CD4-positive, alpha-beta T cell treated with Interleukin-17A for 4 hours (primary cell): ENCODE data around the gene RRAD.
A peak's percentile ranks its signal among the peaks of the same experiment; 100 is the strongest.

ENCODE experiments used
- DNase-seq: peaks from one replicate; pipeline ENCODE4 v3.0.0-alpha.2; 2020; ENCODE audit warnings: mixed read lengths

RRAD gene

DNA sequence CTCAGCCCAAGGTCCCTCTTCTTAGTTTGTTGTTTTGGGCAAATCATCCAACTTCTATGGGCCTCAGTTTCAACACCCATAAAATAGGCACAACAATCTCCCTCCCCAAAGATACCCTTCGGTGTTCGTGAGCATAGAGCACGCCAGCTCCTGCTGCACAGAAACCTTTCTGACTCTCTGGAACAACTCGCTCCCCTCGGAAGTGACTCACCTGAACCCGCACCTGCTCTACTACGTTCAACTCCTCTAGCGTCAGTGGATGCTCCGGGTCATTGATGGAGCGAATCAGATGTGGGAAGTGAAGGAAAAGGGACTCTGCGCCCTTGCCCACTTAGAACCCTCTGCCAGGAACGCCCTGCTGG, 8.4 kb upstream of the RRAD start:
- peak; percentile 67 for DNase-seq

DNA sequence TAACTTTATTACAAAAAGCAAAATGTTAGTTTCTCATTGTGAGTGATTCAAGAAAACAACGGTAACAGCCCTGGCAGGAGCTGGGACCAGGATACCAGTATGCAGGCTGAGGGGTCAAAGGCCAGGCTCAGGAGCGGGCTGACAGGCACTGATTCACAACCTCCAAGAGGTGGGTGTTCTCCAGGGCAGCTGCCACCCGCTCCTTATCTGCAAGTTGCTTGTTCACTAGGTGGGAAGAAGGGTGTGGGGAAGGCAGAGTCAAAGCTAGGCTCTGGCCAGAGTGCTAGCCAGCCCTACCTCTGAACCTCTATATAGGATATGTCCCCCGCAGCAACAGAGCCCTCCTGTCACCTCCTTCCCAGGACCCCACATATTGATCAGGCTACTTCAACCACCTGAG, 6.7 kb upstream of the RRAD start:
- no peak for DNase-seq

DNA sequence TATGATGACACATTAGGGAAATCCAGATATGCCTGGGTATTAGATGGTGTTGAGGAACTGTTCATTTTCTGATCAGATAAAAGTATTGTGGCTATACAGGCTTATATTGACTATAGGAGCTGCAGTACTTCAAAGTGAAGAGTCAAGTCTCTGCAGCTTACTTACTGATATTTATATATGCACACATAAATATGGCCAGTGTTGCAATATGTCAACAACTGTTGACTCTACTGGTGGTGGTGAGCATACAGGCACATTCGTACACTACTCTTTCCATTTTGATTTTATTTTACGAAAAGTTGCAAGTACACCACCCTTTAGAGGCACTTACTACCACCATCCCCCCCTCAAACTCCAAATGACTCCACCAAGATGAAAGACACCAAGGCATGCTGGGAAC, 6.3 kb upstream of the RRAD start:
- no peak for DNase-seq

GRCh38 chr16:66930189-66930588, 4.9 kb upstream of the RRAD start:
- DNase-seq: no peak

DNA sequence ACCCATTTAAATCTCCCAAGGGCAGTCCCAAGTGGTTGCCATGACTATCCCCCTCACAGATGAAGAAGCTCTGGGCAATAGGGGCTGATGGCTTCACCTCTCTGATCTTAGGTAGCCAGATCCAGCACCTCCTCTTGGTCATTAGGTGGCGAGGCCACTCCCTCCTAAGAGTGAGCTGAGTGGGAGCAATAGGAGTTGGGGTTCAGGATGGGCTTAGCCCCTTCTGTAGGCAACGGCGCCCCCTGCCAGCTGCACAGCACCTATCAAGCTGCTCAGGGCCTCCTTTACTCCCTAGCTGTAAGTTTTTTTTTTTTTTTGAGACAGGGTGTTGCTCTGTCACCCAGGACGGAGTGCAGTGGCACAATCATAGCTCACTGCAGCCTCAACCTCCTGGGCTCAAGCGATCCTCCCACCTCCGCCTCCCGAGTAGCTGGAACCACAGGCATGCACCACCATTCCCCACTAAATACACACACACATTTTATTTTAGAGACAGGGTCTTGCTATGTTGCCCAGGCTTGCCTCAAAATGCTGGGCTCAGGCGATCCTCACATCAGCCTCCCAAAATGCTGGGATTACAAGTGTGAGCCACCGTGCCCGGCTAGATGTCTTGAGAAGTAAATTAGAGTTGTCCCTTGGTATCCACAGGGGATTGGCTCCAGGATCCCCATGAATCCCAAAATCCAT, 3.5 kb upstream of the RRAD start:
- DNase-seq: peak; percentile 45

GRCh38 chr16:66927918-66928649, 2.7 kb upstream of the RRAD start:
- DNase-seq: no peak

GRCh38 chr16:66926961-66927436, 1.7 kb upstream of the RRAD start:
- DNase-seq: no peak

DNA sequence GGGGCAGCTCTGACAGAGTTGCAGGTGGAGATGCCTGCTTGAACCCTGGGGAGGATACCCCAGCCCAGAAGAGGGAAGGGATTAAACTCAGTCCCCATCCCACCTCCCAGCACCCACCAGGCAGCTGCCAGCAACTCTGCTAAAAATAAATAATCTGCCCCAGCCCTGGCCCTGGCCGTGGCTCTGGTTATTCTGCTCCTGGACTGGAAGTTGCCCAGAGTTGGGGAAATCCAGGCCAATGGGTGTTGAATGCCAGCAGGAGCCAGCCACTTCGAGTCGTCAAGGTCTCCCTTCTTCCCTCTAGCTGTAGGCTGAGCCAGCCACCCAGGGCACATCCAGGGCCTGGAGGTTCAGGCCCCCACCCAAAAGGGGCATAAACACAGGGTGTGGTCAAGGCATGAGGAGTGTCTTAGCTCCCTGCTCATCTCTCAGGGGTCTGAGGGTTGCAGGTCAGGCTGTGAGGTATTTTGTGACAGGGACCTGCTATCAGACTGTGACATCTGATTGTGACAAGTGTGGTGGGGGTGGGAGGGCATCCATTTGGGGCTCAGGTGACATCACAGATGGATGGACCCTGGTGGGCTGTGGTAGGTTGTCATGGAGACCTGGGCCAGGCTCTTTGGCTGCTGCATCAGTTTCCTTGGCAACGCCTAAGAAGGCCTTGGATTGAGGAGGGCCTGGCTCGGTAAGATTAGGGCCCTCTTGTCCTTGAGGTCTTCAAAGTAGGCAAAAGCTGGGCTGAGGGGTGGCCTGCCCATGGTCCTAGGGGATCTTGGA, 1.0 kb upstream of the RRAD start:
- DNase-seq: no peak

DNA sequence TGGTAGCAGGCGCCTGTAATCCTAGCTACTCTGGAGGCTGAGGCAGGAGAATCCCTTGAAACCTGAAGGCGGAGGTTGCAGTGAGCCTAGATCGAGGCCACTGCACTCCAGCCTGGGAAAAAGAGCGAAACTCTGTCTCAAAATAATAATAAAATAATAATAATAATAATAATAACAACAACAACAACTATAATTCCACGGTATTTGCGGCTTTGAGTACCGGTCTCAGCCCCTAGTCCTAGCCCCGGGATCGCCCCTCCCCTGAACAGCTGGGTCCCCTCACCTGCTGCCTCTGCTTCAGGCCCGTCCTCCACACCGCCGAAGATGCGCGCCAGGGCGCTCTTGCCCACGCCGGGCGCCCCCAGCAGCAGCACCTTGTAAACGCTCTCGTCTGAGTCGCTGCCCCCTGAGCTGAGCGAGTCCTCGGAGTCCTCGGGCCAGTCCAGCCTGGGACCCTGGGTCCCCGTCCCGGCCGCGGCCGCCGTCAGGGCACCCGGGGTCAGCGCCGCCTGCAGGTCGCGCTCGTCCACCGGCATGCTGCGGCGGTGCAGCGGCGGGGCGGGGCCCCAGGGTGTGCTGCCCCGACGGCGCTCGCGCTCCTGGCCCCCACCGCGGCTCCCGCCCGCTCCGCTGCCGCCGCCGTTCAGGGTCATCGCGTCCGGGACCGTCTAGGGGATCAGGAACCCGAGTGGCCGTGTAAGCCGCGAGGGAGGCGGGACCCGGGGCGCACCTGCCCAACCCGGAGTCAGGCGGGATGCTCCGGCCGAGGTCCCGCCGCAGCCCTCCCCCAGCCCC, 611 bp downstream of the RRAD start:
- peak; percentile 48 for DNase-seq

DNA sequence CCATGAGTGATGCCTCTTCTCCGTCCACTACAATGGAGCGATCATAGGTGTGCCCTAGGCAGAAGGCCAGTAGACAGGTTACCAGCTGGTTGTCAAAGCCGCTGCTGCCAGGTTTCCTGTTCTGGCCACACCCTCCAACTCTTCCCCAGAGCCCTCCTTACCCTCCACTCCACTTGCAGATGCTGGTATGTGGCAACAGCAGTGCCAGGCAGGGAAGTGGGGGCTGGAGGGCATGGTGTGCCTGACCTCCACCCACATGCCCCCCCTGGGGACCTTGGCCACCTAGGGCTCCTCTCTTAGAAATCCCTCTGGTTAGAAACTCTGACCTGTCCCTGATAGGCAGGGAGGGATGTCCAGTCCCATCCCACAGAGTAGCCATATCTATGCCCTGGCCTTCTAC, 1.5 kb downstream of the RRAD start:
- no peak for DNase-seq

GRCh38 chr16:66923247-66923731, 2.0 kb downstream of the RRAD start:
- no peak for DNase-seq

- DNase-seq: no peak
These were observed 3.4 kb downstream of the RRAD start for GRCh38 chr16:66921729-66922450.

DNA sequence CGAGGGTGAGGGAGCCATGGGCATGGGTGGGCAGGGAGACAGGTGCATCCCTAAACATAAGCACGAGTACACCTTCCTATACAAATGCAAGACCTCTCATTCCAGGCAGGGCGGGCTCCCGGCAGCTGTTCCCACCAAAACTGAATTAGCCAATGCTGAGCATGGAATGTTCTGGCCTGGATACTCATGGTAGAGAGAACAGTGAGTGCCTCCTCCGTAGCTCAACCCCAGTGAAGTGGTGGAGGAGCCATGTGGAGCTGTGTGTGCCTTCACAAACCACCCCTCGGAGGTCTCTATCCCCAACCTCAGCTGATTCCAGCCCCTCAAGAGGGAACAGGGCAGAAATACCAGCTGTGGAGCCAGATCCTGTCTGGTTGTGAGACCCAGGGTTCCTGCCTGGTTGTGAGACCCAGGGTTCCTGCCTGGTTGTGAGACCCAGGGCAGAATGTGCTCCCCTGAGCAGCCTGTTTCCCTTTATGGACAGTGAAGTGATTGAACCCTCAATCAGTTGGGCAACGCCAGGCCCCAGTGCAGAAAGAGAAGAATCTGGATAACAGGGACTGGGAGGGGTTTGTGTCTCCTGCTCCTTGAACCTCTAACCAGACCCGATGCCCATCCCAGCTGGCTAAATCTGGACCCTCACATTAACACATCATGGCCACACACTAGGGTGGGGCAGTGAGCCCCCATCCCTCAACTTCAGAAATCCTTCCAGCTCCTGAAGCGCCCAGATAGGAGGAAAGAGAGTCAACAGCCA, 4.2 kb downstream of the RRAD start:
- DNase-seq: no peak

DNA sequence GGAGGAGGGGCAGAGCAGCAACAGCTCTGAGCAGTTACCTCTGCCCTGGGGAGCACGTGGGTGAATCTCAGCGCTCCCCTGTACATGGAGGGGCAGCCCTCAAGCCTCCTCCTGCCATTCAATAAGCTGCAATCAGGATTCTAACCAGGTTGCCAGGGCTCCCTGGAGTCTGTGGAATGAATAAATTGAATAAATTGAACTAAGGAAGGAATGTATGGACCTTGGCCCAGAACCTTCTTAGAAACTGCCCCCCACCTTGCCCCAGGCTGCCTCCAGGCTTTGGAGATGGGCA, 5.1 kb downstream of the RRAD start:
- DNase-seq: no peak

DNA sequence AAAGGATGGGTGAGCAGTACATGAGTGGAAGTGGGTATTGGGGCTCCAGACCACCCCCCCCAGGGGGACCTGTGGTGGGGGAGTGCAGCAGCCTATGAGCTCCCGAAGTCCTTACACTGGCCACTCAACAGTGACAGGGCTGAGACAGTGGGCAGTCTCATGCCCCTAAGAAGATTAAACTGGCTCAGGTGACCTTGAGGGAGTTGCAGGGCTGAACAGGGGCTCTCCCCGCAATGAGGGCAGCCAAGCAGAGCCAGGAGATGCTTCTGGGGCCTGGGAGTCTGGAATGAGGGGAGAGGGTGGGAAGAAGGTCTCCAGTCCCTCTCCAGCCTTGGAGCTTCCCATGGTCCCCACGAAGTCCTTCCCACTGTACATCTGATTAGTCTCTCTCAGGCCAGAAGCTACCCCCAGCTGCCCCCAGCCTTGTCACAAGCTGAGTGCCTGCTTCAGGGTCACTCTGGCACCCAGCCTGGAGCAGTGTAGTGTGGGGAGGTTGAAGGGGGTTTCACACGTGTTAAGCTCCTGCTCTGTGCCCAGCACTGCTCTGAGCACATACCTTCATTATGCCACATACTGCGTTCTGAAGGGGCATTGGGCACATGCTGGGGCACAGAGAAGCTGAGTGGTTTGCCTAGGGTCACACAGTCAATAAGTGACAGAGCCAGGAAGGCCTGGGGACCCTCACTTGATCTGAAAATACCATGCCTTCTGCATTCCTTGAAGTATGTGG, 5.6 kb downstream of the RRAD start:
- DNase-seq: no peak

- no peak for DNase-seq
These were observed 6.3 kb downstream of the RRAD start, which contains the start of gene CDH16 for GRCh38 chr16:66918803-66919568. TSS of gene CDH16 (minus strand) at chr16:66918885. CDS start at chr16:66918065, 820 bp downstream.

DNA sequence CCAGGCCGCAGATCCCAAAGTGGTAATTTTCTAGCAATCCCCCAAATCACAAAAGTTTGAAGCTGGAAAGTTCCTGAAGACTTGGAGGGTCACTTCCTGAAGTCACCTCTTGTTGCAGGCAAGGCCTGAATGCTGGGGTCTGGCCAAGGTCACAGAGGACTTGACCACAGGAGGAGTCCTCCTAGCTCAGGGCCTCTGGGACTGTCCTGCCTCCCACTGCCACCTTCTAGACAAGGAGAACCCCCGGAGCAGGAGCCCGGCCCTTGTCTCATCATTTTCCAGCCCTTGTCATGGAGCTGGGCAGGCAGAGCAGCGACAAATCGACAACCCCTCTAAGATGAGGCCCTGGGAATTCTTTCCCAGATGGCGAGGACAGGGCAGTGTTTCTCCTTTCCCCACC, 7.0 kb downstream of the RRAD start:
- no peak for DNase-seq

DNA sequence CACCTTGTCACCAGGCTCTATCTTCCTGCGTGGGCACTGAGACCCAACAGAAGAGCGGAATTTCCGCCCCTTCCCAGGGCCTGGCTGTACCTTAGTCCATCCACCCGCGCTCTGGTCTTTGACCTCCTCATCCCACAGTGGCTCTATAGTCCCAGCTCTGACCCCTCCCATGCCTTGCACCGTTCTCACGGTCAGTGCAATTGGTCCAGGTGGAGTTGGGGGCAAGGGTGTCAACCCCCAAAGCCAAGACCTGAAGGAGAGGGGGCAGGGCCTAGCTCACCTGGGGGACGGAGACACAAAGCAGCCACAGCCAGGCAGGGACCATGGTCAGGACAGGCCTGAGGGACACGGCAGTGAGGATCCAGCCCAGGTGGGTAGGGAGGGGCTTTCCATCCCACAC, 7.6 kb downstream of the RRAD start:
- DNase-seq: no peak

DNA sequence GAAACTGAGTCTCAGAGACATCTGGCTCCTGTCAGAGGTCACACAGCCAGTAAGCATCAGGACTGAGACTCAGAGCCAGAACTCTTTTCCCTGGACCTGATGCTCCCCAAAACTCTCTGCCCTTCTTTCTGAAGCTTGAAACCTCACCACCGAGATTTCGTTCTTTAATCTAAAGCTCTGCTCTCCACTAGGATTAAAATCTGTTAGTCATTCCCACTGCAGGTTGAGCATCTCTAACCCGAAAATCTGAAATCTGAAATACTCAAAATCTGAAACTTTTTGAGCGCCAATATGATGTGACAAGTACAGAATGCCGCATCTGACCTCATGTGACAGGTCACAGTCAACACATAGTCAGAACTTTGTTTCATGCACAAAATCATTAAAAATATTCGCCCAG, 8.8 kb downstream of the RRAD start:
- no peak for DNase-seq

DNA sequence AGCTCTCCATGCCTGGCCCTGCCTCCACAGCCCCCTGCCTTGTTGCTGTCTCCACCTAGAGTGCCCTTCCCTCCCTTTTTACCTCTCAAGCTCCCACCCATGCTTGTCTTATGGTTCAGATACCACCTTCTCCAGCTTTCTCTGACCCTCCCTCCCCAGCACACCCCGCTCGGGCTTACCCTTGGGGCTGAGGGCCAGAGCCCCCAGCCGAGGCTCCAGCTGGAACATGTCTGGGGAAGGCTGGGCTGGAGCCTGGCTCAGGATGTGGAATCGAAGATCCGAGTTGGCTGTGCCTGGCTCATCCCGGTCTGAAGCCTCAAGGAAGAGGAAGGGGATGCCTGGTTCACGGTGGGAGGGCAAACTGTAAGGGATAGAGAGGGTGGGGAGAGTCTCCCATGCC, 10.3 kb downstream of the RRAD start:
- no peak for DNase-seq
